ENCODE data around the gene LRP6. TPM values are rescaled to one million over a fixed set of nuclear protein-coding genes. Genes with fewer than 3 reads are reported as not detected.

Gene LRP6
- total RNA-seq, 1 experiment from 2014 or later: 62.4 TPM

DNA sequence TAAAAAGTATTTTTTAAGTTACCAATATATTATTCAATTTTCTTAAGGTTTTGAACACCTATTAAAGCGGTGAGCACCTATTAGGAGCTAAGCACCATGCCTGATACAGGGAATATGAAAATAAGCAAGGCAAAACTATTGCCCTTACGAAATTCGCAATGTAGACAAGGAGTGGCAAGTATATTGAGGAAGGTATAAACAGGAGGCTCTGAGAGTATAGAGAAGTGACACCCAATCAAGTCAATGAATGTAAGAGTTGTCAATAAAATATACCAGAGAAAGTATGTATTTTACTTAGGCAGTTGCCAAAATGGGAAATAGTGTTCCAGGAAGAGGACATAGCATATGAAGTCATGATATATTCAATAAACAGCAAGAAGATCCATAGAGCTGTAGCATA is 57.2 kb downstream of the LRP6 start:
- TF ChIP-seq, protein P1, sequence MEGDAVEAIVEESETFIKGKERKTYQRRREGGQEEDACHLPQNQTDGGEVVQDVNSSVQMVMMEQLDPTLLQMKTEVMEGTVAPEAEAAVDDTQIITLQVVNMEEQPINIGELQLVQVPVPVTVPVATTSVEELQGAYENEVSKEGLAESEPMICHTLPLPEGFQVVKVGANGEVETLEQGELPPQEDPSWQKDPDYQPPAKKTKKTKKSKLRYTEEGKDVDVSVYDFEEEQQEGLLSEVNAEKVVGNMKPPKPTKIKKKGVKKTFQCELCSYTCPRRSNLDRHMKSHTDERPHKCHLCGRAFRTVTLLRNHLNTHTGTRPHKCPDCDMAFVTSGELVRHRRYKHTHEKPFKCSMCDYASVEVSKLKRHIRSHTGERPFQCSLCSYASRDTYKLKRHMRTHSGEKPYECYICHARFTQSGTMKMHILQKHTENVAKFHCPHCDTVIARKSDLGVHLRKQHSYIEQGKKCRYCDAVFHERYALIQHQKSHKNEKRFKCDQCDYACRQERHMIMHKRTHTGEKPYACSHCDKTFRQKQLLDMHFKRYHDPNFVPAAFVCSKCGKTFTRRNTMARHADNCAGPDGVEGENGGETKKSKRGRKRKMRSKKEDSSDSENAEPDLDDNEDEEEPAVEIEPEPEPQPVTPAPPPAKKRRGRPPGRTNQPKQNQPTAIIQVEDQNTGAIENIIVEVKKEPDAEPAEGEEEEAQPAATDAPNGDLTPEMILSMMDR (conservative IDR thresholded peaks at IDR 0.05): no peak
- no peak overlapping the region for H2AK5ac ChIP-seq (ENCODE audit: insufficient read length, low read length)
- H3K14ac ChIP-seq (ENCODE audit: insufficient read depth, low read length): no peak overlapping the region
- H3K27ac ChIP-seq (ENCODE audit: insufficient read length, low read depth, low read length): no peak overlapping the region
- H2BK15ac ChIP-seq (ENCODE audit: low read depth, low read length): no peak overlapping the region
- WGBS (ENCODE audit: extremely low coverage, insufficient read length, low lambda C conversion rate): no CpG with 5 or more reads among the region's 3 CpGs
- H3K23ac ChIP-seq (ENCODE audit: insufficient read length, low read depth, low read length): no peak overlapping the region
- H3K4me1 ChIP-seq (ENCODE audit: insufficient read depth, low read length): peaks cover under 1% of the 10 kb centered on the region; the same call in 1 of the 2 replicates
- Mint-ChIP-seq H3K27ac (no peak overlapping the region; a peak in 1 of 7 replicates), H3K4me1 (peaks cover 6 to 12% of the 10 kb centered on the region in 2 experiments), H3K9me3 (no peaks in the 10 kb centered on the region), H3K36me3 (ENCODE audit: insufficient read depth in 1 of 3, low read depth in 3 of 3) (no peaks in the 10 kb centered on the region; a peak in 1 of 7 replicates), H3K4me3 (no peak overlapping the region), H3K27me3 (ENCODE audit: low read depth) (no peaks in the 10 kb centered on the region)
- H3K4me2 ChIP-seq (ENCODE audit: insufficient read depth, insufficient read length, low read length): no peak overlapping the region
- peaks cover 7% of the 10 kb centered on the region for H3K79me1 ChIP-seq (ENCODE audit: insufficient read depth, low read depth, low read length, poor library complexity, severe bottlenecking)
- no peak overlapping the region for H2BK20ac ChIP-seq (ENCODE audit: low read depth, low read length, poor library complexity, severe bottlenecking)
- no peak overlapping the region for H3K56ac ChIP-seq (ENCODE audit: insufficient read length, low read depth, low read length)
- H2BK5ac ChIP-seq (ENCODE audit: insufficient read length, low read length): no peak overlapping the region
- H3K23me2 ChIP-seq (ENCODE audit: insufficient read length, low read depth, low read length, poor library complexity, severe bottlenecking): no peaks in the 10 kb centered on the region
- no peak for DNase-seq
- H4K8ac ChIP-seq (replicated peaks; ENCODE audit: insufficient read length, low read depth, low read length): no peak overlapping the region
- H4K20me1 ChIP-seq (ENCODE audit: control insufficient read depth, insufficient read depth, insufficient read length): no peaks in the 10 kb centered on the region
- no peak overlapping the region for H3K18ac ChIP-seq (ENCODE audit: insufficient read length, low read depth, low read length)
- H4K91ac ChIP-seq (ENCODE audit: insufficient read length, low read depth, low read length): no peak overlapping the region
- no peaks in the 10 kb centered on the region for H3K27me3 ChIP-seq (ENCODE audit: insufficient read depth, low read length)
- H3K9me3 ChIP-seq (ENCODE audit: control insufficient read depth, low read depth, low read length): no peaks in the 10 kb centered on the region
- no peak overlapping the region for H2BK12ac ChIP-seq (ENCODE audit: insufficient read length, low read depth, low read length)
- H3K9ac ChIP-seq (ENCODE audit: extremely low read depth, insufficient read length, low read length): no peak overlapping the region
- H2AFZ ChIP-seq (ENCODE audit: low read length): no peak overlapping the region
- H3T11ph ChIP-seq (ENCODE audit: low read length): no peak overlapping the region
- H2BK120ac ChIP-seq (ENCODE audit: low read depth, low read length, poor library complexity, severe bottlenecking): no peak overlapping the region
- H3K79me2 ChIP-seq (ENCODE audit: insufficient read depth, low read length): peaks cover 17% of the 10 kb centered on the region; the same call in 1 of the 2 replicates
- H4K5ac ChIP-seq (ENCODE audit: insufficient read length, low read depth, low read length): no peak overlapping the region
- no peak overlapping the region for H3K4ac ChIP-seq (ENCODE audit: low read depth, low read length)
